NCI-H345 treated with DMSO at 0.1 percent for 48 hours (cell line): ENCODE data around the gene ZGLP1.
"Not testable (repeated sequence)": the region's sequence is repeated elsewhere in the genome, so short reads cannot be mapped to it uniquely, and the experiment has no call there.

Experiments
- DNase-seq: peaks from one replicate; lab custom pipeline; 2025; ENCODE audit not compliant: unreplicated experiment; lab: John Stamatoyannopoulos, UW

ZGLP1 gene

GRCh38 chr19:10282043-10282442 is 27.6 kb downstream of the ZGLP1 start:
- DNase-seq = not testable (repeated sequence)

- no peak for DNase-seq
These were observed 29.7 kb downstream of the ZGLP1 start for GRCh38 chr19:10279737-10280442.

GRCh38 chr19:10278935-10279334 is 30.7 kb downstream of the ZGLP1 start:
- no peak for DNase-seq

- no peak for DNase-seq
These were observed 31.6 kb downstream of the ZGLP1 start for GRCh38 chr19:10277795-10278589.

- DNase-seq = no peak
These were observed 35.0 kb downstream of the ZGLP1 start for GRCh38 chr19:10274589-10274988.

GRCh38 chr19:10271543-10272086 is 38.0 kb downstream of the ZGLP1 start:
- no peak for DNase-seq

GRCh38 chr19:10270616-10271394 is 38.8 kb downstream of the ZGLP1 start, which contains the start of gene ICAM1:
ICAM1 (plus strand) TSS chr19:10271120; CDS start chr19:10271160, 40 bp downstream.
- DNase-seq = no peak

- DNase-seq = no peak
These were observed 39.4 kb downstream of the ZGLP1 start for GRCh38 chr19:10270180-10270615.

GRCh38 chr19:10269333-10270179 is 40.1 kb downstream of the ZGLP1 start:
- peak; percentile 70 for DNase-seq

GRCh38 chr19:10268071-10268470 is 41.5 kb downstream of the ZGLP1 start:
- no peak for DNase-seq

- DNase-seq = no peak
These were observed 42.9 kb downstream of the ZGLP1 start for GRCh38 chr19:10266706-10267105.

- DNase-seq = no peak
These were observed 46.8 kb downstream of the ZGLP1 start for GRCh38 chr19:10262771-10263170.

- no peak for DNase-seq
These were observed 49.5 kb downstream of the ZGLP1 start for GRCh38 chr19:10260141-10260584.

- peak; percentile 49 for DNase-seq
These were observed 50.3 kb downstream of the ZGLP1 start for GRCh38 chr19:10259162-10259905.

GRCh38 chr19:10258080-10258710 is 51.4 kb downstream of the ZGLP1 start:
- no peak for DNase-seq

- DNase-seq = no peak
These were observed 52.5 kb downstream of the ZGLP1 start for GRCh38 chr19:10256970-10257615.

GRCh38 chr19:10256551-10256950 is 53.1 kb downstream of the ZGLP1 start:
- no peak for DNase-seq

- no peak for DNase-seq
These were observed 54.3 kb downstream of the ZGLP1 start for GRCh38 chr19:10255358-10255757.
